ENCODE results near the gene PLGRKT. TPM values are rescaled to one million over a fixed set of nuclear protein-coding genes. Genes with fewer than 3 reads are reported as not detected.
A peak's percentile ranks its signal among the peaks of the same experiment; 100 is the strongest.
"Not testable (repeated sequence)": the region's sequence is repeated elsewhere in the genome, so short reads cannot be mapped to it uniquely, and the experiment has no call there.

The PLGRKT gene
- total RNA-seq, 4 donors from 2014 or later, result 8.9 to 15.3 (median 12.3) TPM

DNA sequence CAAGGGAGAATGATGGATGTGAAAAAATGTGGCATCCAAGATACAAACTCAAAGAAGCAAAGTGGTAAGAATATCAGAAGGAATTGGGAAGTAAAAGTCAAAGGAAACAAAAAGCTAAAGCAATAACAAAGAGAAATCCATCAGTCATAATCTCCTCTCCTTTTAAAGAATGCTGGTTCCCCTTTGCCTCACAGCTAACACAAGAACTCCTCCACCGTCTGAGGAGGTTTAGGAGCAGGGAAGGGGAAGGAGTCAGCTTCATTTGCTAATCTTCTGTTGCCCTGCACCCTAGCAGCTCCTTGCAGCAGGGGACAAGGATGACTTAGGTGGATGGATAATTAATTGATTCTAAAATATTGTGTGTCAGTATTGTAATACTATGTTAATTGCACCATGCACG lies 29.0 kb upstream of the PLGRKT start:
- no peak for ATAC-seq (ENCODE audit: low FRiP score)
- TF ChIP-seq, protein P1, sequence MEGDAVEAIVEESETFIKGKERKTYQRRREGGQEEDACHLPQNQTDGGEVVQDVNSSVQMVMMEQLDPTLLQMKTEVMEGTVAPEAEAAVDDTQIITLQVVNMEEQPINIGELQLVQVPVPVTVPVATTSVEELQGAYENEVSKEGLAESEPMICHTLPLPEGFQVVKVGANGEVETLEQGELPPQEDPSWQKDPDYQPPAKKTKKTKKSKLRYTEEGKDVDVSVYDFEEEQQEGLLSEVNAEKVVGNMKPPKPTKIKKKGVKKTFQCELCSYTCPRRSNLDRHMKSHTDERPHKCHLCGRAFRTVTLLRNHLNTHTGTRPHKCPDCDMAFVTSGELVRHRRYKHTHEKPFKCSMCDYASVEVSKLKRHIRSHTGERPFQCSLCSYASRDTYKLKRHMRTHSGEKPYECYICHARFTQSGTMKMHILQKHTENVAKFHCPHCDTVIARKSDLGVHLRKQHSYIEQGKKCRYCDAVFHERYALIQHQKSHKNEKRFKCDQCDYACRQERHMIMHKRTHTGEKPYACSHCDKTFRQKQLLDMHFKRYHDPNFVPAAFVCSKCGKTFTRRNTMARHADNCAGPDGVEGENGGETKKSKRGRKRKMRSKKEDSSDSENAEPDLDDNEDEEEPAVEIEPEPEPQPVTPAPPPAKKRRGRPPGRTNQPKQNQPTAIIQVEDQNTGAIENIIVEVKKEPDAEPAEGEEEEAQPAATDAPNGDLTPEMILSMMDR (IDR thresholded peaks at IDR 0.05), result no peak
- no peak for DNase-seq (ENCODE audit: low spot score)

GRCh38 chr9:5466005-5466404 lies 28.3 kb upstream of the PLGRKT start:
- ATAC-seq (ENCODE audit: low FRiP score) (no peak), DNase-seq (ENCODE audit: low spot score) (no peak)
- TF ChIP-seq, protein P1 (IDR thresholded peaks at IDR 0.05), result no peak

DNA sequence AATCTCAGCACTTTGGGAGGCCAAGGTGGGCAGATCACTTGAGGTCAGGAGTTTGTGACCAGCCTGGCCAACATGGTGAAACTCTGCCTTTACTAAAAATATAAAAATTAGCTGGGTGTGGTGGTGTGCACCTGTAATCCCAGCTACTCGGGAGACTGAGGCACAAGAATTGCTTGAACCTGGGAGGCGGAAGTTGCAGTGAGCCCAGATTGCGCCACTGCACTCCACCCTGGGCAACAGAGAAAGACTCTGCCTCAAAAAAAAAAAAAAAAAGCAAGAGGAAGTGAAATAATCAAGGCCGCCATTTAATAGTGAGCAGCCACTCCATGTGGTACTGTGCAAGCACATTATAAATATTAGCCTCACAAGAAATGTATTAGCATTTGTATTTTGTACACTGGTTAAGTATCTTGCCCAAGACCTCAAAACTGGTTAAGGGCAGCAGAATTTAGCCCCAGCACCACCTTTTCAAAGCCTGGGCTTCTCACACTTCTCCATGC lies 27.2 kb upstream of the PLGRKT start:
- ATAC-seq (ENCODE audit: low FRiP score), result not testable (repeated sequence)

DNA sequence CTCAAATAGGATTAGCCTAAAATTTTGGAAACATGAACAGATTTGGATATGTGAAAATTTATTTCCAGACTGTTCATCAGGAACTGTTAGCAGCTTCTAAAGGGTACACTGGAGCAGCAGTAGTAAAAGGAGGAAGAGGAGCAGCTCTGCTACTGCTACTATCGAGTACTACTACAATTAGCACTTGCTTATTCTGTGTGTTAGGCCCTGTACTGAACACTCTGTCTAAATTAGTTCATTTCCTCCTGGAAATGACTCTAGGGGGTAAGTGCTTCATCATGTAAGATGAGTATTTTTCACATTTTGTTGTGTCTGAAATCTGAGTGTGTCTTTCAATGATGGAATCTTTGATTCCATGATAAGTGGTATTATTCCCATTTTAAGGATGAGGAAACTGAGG lies 22.4 kb upstream of the PLGRKT start:
- no peak for ATAC-seq (ENCODE audit: low FRiP score)
- TF ChIP-seq, protein P1 (IDR thresholded peaks at IDR 0.05), result no peak
- no peak for DNase-seq (ENCODE audit: low spot score)

More for the DNA sequence above, 27.2 kb upstream of the PLGRKT start:
- DNase-seq (ENCODE audit: low spot score), result not testable (repeated sequence)

DNA sequence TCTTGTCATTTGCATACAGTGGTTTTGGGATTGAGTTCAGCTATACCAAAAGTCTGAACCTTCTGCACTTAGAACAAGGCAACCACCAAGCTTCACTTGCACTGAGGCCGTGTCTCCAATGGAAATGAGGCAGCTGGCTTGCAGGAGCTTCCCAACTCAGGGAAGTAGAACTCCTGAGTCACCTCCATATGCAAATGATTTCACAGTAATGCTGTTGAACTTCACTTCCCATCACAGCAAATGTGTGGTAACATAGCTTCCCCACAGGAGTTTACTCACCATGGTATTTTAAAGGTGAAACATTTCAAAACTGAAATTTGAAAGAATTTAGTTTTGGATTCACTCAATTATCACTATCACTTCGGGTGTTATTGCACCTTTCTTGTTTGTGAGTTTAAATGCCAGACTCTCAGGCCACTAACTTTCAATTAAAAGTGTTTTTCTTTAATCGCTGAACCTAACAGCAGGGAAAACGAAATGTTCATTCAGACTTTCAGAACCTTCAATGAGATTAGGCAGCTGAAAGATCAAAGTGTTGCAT lies 21.6 kb upstream of the PLGRKT start:
- TF ChIP-seq, protein P1 (IDR thresholded peaks at IDR 0.05), result no peak
- peak; percentile 54 for ATAC-seq (ENCODE audit: low FRiP score)
- no peak for DNase-seq (ENCODE audit: low spot score)

DNA sequence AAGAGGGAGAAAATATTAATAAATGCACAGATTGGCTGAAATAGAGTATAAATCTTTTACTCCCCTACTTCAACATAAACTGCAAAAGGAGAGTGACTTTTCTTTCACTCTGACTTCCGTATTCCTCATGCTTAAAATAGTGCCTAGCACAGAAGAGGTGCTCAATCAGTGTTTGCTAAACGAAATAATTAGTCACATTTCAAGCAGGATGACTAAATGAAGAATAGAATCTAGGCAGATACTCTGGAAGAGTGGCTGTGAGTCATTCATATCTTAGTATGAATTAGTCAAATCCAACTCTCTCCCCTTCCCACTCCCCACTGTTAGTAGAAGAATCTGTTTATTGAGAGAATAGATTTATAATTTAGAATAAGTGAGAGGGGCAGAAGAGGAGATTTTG lies 17.5 kb upstream of the PLGRKT start:
- ATAC-seq (ENCODE audit: low FRiP score), result peak; percentile 68
- TF ChIP-seq, protein P1 (IDR thresholded peaks at IDR 0.05), result no peak
- DNase-seq (ENCODE audit: low spot score), result no peak

- DNase-seq (ENCODE audit: low spot score), result no peak
- no peak for ATAC-seq (ENCODE audit: low FRiP score)
- TF ChIP-seq, protein P1 (IDR thresholded peaks at IDR 0.05), result no peak
These were observed 15.9 kb upstream of the PLGRKT start for GRCh38 chr9:5453673-5454072.

All from omental fat pad (tissue), 4 donors.